Body of pancreas (tissue), 4 donors: Measurements from ENCODE around the gene ADAMTSL5. TPM values are rescaled to one million over a fixed set of nuclear protein-coding genes. Genes with fewer than 3 reads are reported as not detected.

Source experiments
- ATAC-seq: fragments of 150-250 bp; one replicate; pipeline ENCODE4 v1.9.1; 2016
- DNase-seq, 4 donors: peaks; one replicate each; pipeline ENCODE4 v3.0.0-alpha.2; 2019
- H3K27ac ChIP-seq, 4 donors: fragments of 200-600 bp; sonication (generic); 1 replicate in 3 of 4; 2 replicates in 1 of 4; pipeline versions ENCODE4 v1.5.1 to v1.6.1; 2016 to 2019; ENCODE audit warnings: mild to moderate bottlenecking in 1 of 4, mixed read lengths in 1 of 4, moderate library complexity in 1 of 4
- H3K27me3 ChIP-seq, 2 donors: fragments of 200-600 bp; sonication (generic); one replicate each; pipeline ENCODE4 v1.6.0; 2016; ENCODE audit warnings: mild to moderate bottlenecking in 1 of 2
- H3K36me3 ChIP-seq, 2 donors: fragments of 200-600 bp; sonication (generic); replicated peaks in 1 of 2; 2 replicates each; pipeline ENCODE4 v1.5.1; 2016; ENCODE audit warnings: low read depth in 2 of 2; ENCODE audit not compliant: insufficient read depth in 1 of 2
- H3K4me1 ChIP-seq: fragments of 200-600 bp; sonication (generic); one replicate; pipeline ENCODE4 v1.6.0; 2016
- H3K4me3 ChIP-seq, 2 donors: fragments of 200-600 bp; sonication (generic); 1 replicate in 1 of 2; 2 replicates in 1 of 2; pipeline ENCODE4 v1.5.1; 2016 to 2019
- H3K9me3 ChIP-seq, 3 donors: fragments of 200-600 bp; sonication (generic); 1 replicate in 2 of 3; 2 replicates in 1 of 3; pipeline ENCODE4 v1.5.1; 2016
- CTCF ChIP-seq, 7 experiments: fragments of 450-650 bp in 4 of 7; fragments of 200-600 bp in 3 of 7; sonication (generic) in 3 of 7; IDR thresholded peaks; one replicate each; pipeline ENCODE4 v1.5.1; 2016 to 2019; ENCODE audit warnings: antibody characterized with exemption in 7 of 7
- POLR2A ChIP-seq, 3 donors: fragments of 450-650 bp; IDR thresholded peaks; one replicate each; pipeline ENCODE4 v1.6.1; 2016; ENCODE audit warnings: antibody characterized with exemption in 3 of 3, mild to moderate bottlenecking in 2 of 3
- WGBS, 2 donors: methylation state at CpG; one replicate each; pipeline ENCODE4 v1.1.5; 2017; 5-methylcytosine and 5-hydroxymethylcytosine counted together
- intact Hi-C: fragments of 100-400 bp; cut with DNase I; formaldehyde crosslinking; loops from one replicate; pipeline ENCODE4 v1.15.1; 2023
- total RNA-seq, 2 donors: library from RNA; depleted of rRNA; stranded (reverse); fragments of >200 nt; gene quantifications; one replicate each; pipeline ENCODE4 v1.1.0, GENCODE V29; 2016

ADAMTSL5 gene
- total RNA-seq, 2 donors from 2014 or later, result 1.3 TPM; not detected in 1

GRCh38 chr19:1474765-1475351, 38.0 kb downstream of the ADAMTSL5 start:
- no peak for DNase-seq
- H3K4me1 ChIP-seq, result peaks cover 52% of the 10 kb centered on the region
- intact Hi-C loops, result no loop called here

GRCh38 chr19:1474011-1474764, 38.6 kb downstream of the ADAMTSL5 start:
- no peak for ATAC-seq
- Histone ChIP-seq H3K4me1 (peaks cover 52% of the 10 kb centered on the region), H3K36me3 (no peaks in the 10 kb centered on the region), H3K4me3 (no peak overlapping the region), H3K27me3 (peaks cover 0 to 37% of the 10 kb centered on the region in 2 donors), H3K9me3 (no peaks in the 10 kb centered on the region), H3K27ac (no peak overlapping the region)
- WGBS, 2 donors, result 80 to 85% methylated on average over 5 to 30 of the region's 31 CpGs
- intact Hi-C loops, result no loop called here
- no peak for TF ChIP-seq CTCF (IDR thresholded peaks at IDR 0.05)
- TF ChIP-seq POLR2A (IDR thresholded peaks at IDR 0.05), result no peak
- DNase-seq, result no peak

More at GRCh38 chr19:1474765-1475351, 38.0 kb downstream of the ADAMTSL5 start:
- no peaks in the 10 kb centered on the region for H3K36me3 ChIP-seq
- 88 to 95% methylated on average over 13 to 19 of the region's 26 CpGs for WGBS, 2 donors
- H3K4me3 ChIP-seq, result no peak overlapping the region
- H3K27ac ChIP-seq, result no peak overlapping the region
- TF ChIP-seq CTCF (IDR thresholded peaks at IDR 0.05) (no peak), POLR2A (IDR thresholded peaks at IDR 0.05) (no peak)
- H3K27me3 ChIP-seq, result peaks cover 0 to 34% of the 10 kb centered on the region in 2 donors
- no peak for ATAC-seq
- no peaks in the 10 kb centered on the region for H3K9me3 ChIP-seq

DNA sequence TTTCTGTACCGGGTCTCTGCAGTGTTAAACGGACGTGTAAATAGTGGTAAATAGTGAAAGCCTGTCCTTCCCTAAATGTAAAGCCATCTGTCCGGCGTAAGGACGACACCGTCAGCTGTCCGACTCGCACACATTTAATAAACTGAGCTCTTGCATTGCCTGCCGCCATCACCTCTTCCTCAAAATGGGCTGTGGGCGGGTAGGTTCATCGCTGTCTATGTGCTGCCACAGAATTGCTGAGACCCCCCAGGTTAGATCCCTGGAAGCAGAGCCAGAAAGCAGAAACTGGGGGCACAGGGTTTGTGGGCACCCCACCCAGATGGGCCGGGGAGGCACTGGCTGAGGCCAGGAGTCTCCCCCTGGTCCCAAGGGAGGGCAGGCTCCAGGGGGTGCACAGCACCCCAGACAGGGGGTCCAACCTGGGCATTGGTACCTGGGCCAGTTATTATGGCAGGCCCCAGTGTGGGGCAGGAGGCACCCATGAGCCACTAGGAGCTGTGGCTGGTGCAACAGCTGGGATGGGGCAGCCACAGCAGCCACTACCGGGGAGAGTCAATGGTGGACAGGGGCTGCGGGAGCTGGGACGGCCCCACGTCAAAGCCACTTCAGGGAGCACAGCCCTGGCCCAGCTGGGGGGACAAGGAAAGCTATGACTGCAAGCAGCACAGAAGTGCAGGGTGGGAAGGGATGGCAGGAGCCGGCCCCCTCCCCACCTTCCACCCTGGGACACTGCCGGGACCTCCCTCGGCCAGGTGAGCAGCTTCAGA, 39.6 kb downstream of the ADAMTSL5 start:
- Histone ChIP-seq H3K4me1 (peaks cover 55% of the 10 kb centered on the region), H3K4me3 (no peak overlapping the region), H3K36me3 (no peaks in the 10 kb centered on the region), H3K9me3 (no peaks in the 10 kb centered on the region), H3K27me3 (peaks cover 0 to 43% of the 10 kb centered on the region in 2 donors), H3K27ac (no peak overlapping the region)
- DNase-seq (no peak), ATAC-seq (no peak)
- TF ChIP-seq POLR2A (IDR thresholded peaks at IDR 0.05), result no peak
- TF ChIP-seq CTCF (IDR thresholded peaks at IDR 0.05), result no peak
- intact Hi-C loops, result no loop called here
- 71 to 82% methylated on average over 13 to 20 of the region's 20 CpGs for WGBS, 2 donors

- intact Hi-C loops, result no loop called here
- no peak overlapping the region for H3K27ac ChIP-seq
- DNase-seq (no peak), ATAC-seq (no peak)
- peaks cover 58% of the 10 kb centered on the region for H3K4me1 ChIP-seq
- peaks cover 0 to 51% of the 10 kb centered on the region in 2 donors for H3K27me3 ChIP-seq
- H3K36me3 ChIP-seq, result no peaks in the 10 kb centered on the region
- H3K9me3 ChIP-seq, result no peaks in the 10 kb centered on the region
- no peak overlapping the region for H3K4me3 ChIP-seq
- WGBS, 2 donors, result 20 to 39% methylated on average over 3 to 44 of the region's 44 CpGs
- TF ChIP-seq POLR2A (IDR thresholded peaks at IDR 0.05) (no peak), CTCF (IDR thresholded peaks at IDR 0.05) (no peak)
These were observed 40.4 kb downstream of the ADAMTSL5 start for GRCh38 chr19:1472231-1473084.
